Stimulated activated CD4-positive, alpha-beta T cell treated with anti-CD3 and anti-CD28 coated beads, Interleukin-4, amount 100 ng/mL, for 1 hour (primary cell): ENCODE measurements around the gene CT45A9.
A peak's percentile ranks its signal among the peaks of the same experiment; 100 is the strongest.
"Not testable (repeated sequence)": the region's sequence is repeated elsewhere in the genome, so short reads cannot be mapped to it uniquely, and the experiment has no call there.

Experiments
- DNase-seq: peaks from one replicate; pipeline ENCODE4 v3.0.0-alpha.2; 2020

CT45A9 gene

GRCh38 chrX:135871712-135872111 lies at the start of gene CT45A9:
CT45A9 (minus strand) TSS chrX:135871812; CDS start chrX:135868061, 3,751 bp downstream.
- DNase-seq, result not testable (repeated sequence)

DNA sequence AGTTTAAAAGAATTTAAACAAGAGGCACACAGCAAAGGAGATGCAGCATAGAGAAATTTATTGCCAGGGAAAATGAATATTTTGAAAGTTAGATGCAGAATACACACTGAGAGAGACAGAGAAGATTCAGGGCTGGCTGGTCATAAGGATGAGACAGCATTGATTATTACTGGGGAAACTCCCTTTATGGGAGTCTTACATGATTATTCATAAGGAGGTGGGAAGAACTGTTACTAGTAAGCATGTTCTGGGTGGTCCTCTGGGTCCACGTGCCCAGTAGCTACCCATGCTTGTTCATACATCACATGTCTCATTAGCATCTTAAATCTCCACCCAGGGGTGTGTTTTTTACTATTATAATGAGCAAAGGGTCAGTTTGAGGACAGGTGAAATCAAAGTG lies 48.9 kb upstream of the CT45A9 start:
- not testable (repeated sequence) for DNase-seq

- no peak for DNase-seq
Measured at GRCh38 chrX:135914404-135914803, 42.8 kb upstream of the CT45A9 start.

DNA sequence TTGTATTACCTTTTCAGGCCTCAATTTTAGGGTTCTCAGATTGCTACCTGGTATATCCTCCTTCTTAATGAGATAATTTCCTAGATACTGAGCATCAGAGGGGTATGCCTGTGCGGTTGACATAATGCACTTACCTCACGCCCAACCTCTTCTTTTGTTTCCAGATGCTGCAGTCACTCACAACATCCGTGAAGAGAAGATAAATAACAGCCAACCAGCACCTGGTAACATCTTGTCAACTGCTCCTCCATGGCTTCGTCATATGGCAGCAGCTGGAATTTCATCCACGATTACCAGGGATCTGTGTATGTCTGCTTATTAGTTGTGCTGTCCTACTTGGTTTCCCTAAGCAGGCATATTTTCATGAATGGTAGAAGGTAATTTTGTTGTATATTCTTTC lies 38.6 kb upstream of the CT45A9 start:
- DNase-seq, result no peak

GRCh38 chrX:135893294-135893817 lies 21.7 kb upstream of the CT45A9 start, which contains the start of the genes CT45A10 and SAGE1:
CT45A10 (minus strand) TSS chrX:135893444; CDS start chrX:135885344, 8,100 bp downstream.
SAGE1 (plus strand) TSS chrX:135893716; CDS start chrX:135896243, 2,527 bp downstream.
- DNase-seq, result no peak

GRCh38 chrX:135892781-135893180 lies 21.2 kb upstream of the CT45A9 start:
- no peak for DNase-seq

DNA sequence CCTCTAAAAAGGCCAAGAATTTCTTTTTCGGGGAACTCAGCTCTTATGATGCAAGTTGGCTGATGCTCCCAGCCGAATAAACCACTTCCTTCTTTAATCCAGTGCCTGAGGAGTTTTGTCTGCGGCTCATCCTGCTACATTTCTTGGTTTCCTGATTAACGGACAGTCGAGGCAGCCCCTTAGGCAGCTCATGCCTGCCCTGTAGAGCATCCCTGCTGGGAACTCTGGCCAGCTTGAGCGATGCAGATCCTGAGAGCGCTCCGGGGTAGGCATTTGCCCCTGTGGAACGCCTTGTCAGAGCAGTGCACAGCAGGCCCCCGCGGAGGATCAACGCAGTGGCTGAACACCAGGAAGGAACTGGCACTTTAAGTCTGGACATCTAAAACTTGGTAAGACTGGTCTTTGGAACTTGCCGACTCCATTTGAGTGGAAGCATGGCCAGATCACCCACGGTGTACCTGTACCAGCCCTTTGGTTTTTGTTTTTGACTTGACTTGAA lies 18.5 kb upstream of the CT45A9 start:
- DNase-seq, result no peak

DNA sequence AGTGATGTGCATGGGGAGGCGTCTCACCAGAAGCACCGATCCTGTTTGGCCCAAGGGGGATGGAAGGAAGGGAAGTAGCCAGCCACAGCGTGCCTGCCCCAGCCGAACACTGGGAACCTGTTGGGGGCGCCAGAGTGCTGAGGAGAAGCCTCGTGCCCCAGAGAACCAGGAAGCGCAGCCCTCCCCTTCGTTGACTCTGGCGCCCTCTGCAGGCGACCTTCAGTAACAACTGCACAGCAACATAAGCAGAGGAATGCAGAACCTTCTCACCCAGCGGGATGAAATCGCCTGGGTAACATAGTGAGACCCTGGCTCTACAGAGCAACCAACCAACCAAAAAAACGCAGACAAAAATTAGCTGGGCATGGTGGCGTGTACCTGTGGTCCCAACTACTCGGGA lies 17.4 kb upstream of the CT45A9 start:
- DNase-seq, result peak; percentile 5

- DNase-seq, result not testable (repeated sequence)
Measured at GRCh38 chrX:135888230-135888629, 16.6 kb upstream of the CT45A9 start.

- DNase-seq, result not testable (repeated sequence)
Measured at GRCh38 chrX:135882741-135883140, 11.1 kb upstream of the CT45A9 start.

DNA sequence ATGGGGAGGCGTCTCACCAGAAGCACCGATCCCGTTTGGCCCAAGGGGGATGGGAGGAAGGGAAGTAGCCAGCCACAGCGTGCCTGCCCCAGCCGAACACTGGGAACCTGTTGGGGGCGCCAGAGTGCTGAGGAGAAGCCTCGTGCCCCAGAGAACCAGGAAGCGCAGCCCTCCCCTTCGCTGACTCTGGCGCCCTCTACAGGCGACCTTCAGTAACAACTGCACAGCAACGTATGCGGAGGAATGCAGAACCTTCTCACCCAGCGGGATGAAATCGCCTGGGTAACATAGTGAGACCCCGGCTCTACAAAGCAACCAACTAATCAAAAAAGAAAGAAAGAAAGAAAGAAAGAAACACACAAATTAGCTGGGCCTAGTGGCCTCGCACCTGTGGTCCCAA lies 17.2 kb downstream of the CT45A9 start, which contains the start of gene CT45A8:
TSS of gene CT45A8 (minus strand) at position 101 of the 400 bp plus-strand sequence. CDS start 3,755 bp downstream, outside the sequence.
- not testable (repeated sequence) for DNase-seq

DNA sequence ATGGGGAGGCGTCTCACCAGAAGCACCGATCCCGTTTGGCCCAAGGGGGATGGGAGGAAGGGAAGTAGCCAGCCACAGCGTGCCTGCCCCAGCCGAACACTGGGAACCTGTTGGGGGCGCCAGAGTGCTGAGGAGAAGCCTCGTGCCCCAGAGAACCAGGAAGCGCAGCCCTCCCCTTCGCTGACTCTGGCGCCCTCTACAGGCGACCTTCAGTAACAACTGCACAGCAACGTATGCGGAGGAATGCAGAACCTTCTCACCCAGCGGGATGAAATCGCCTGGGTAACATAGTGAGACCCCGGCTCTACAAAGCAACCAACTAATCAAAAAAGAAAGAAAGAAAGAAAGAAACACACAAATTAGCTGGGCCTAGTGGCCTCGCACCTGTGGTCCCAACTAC lies 34.4 kb downstream of the CT45A9 start, which contains the start of gene CT45A7:
TSS of gene CT45A7 (minus strand) at position 101 of the 400 bp plus-strand sequence. CDS start 3,747 bp downstream, outside the sequence.
- not testable (repeated sequence) for DNase-seq

DNA sequence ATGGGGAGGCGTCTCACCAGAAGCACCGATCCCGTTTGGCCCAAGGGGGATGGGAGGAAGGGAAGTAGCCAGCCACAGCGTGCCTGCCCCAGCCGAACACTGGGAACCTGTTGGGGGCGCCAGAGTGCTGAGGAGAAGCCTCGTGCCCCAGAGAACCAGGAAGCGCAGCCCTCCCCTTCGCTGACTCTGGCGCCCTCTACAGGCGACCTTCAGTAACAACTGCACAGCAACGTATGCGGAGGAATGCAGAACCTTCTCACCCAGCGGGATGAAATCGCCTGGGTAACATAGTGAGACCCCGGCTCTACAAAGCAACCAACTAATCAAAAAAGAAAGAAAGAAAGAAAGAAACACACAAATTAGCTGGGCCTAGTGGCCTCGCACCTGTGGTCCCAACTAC lies 51.7 kb downstream of the CT45A9 start, which contains the start of gene CT45A2:
TSS of gene CT45A2 (minus strand) at position 101 of the 400 bp plus-strand sequence. CDS start 3,747 bp downstream, outside the sequence.
- DNase-seq, result not testable (repeated sequence)
